ENCODE data around the gene INHBB.

The INHBB gene

DNA sequence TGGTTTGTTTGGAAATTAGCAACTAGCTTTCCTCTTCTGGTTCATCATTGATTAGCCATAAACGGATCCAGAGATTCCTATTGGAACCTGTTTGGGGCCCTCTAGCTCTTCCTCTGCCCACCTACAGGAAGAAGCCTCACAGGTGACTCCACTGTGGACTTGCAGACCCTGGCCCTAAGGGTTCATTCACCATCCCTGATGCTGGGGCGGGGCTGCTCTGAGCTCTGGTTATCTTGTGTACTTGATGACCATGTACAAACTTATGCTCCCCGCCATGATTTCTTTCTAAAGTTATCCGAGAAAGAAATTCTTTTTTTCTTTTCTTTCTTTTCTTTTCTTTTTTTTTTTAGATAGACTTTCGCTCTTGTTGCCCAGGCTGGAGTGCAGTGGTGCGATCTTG, 33.9 kb upstream of the INHBB start:
- TF ChIP-seq, protein P1, sequence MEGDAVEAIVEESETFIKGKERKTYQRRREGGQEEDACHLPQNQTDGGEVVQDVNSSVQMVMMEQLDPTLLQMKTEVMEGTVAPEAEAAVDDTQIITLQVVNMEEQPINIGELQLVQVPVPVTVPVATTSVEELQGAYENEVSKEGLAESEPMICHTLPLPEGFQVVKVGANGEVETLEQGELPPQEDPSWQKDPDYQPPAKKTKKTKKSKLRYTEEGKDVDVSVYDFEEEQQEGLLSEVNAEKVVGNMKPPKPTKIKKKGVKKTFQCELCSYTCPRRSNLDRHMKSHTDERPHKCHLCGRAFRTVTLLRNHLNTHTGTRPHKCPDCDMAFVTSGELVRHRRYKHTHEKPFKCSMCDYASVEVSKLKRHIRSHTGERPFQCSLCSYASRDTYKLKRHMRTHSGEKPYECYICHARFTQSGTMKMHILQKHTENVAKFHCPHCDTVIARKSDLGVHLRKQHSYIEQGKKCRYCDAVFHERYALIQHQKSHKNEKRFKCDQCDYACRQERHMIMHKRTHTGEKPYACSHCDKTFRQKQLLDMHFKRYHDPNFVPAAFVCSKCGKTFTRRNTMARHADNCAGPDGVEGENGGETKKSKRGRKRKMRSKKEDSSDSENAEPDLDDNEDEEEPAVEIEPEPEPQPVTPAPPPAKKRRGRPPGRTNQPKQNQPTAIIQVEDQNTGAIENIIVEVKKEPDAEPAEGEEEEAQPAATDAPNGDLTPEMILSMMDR (IDR thresholded peaks at IDR 0.05; ENCODE audit: insufficient read depth, missing control alignments) = no peak
- no peak for FAIRE-seq
- DNase-seq (ENCODE audit: insufficient read length, low spot score) = no peak

DNA sequence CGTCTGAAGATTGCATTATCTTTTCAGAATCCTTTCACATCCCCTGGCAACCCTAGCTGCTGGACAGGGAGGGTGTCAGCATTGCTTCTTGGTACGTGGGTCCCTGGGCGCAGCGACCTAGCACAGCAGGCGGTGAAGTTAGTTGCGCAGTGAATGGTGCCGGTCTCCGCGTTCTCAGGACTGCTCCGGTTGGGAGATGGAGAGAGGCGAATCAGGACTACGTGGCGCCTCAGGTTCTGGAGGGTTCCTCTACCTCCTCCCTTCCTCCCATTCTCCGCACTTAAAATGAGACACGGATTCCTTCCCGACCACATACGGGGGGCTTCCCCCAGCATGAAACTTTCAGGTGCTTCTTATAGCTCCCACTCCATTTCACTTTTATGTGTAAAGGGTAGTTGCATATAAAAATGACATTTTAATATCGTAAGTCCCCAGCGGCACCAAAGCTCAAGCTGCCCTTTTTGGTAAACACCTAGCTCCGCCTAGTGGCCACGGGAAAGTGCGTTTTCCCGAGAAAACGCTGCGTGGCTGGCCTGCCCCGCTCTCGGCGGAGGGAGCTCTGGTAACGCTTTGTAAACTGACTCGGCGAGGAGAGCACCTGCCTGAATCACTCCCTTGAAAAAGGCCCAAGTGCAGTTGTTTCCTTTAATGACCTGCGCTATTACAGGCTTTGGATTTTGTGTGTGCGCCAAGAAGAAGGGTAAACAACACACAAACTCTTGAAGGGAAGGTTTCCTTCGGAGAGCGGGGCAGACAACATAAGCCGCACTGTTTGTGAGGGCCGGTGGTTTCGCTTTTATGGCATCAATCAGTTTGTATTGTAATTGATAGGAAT, 32.9 kb upstream of the INHBB start:
- TF ChIP-seq, protein P1 (IDR thresholded peaks at IDR 0.05; ENCODE audit: insufficient read depth, missing control alignments) = peak; percentile 99
- FAIRE-seq (no peak), DNase-seq (ENCODE audit: insufficient read length, low spot score) (peak; percentile 60)

DNA sequence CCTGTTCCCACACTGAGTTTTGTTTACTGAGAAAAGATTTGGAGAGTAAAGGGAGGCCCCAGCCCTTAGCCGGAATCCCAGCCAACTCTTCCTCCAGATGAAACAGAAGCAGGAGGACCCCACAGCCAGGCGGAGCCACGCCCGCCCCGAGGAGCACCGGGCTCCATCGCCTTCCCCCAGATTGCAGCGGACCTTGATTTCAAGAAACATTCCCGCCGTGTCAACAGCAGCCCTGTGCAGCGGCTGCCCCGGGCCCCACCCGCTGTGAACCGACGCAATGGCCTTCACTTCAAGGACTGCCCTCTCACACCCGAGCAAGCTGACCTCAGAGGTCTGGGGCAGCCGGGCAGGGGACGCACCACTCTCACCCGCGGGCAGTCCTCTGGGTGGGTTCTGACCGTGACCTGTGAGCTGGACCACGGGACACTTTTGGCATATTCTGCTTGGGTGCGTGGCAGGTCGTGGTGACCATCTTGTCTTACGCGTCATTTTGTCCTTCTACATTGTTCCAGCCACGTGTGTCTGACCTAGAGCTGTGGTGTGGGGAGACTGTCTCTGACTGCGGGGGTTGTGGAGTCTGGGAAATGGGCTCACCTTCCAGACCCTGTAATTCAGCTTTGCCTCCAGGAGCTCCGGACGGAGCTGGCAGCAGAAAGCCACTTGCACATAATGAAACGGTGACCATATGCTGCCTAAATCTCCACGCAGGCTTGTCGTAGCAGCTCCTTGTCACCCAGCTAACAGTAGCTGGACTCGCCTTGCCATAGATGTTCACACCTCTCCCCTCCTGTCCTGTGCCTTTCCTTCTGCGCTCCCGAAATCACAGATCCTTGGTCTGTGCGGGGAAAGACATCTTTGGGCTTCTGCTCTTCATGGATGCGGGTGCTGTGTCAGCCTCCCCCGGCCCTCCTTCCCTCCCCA, 32.0 kb upstream of the INHBB start:
- TF ChIP-seq, protein P1 (IDR thresholded peaks at IDR 0.05; ENCODE audit: insufficient read depth, missing control alignments) = no peak
- no peak for FAIRE-seq
- DNase-seq (ENCODE audit: insufficient read length, low spot score) = no peak

DNA sequence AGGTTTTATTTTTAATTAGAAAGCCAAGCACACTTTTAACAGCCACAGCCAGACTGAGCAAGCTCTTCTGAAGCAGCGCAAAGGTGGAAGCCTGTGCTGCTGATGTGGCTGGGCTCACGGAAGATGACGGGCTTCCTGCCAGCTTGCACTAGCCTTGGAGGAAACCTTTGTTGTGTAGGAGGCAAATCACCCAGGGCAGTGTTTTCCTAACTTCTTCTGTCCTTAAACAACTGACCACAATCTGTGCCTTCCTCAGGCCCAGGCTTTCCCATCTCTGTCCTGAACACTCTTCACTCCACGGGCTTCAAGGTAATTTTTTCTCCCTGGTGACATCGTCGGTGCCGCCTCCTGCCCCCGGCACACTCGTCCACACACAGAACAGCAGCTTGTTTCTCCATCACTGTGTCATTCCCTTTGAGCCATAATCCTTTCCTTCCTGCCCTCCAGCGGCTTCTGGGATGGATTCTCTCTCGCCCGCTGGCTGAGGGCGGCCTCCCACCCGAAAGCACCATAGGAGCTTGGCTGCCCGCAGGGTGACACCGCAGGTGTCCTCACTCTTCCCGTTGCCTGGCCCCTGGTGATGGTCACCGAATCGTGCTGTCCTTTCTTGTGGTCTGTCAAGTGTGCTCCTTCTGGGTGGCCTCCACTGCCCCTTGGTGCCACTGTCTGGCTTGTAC, 31.1 kb upstream of the INHBB start:
- DNase-seq (ENCODE audit: insufficient read length, low spot score) (no peak), FAIRE-seq (no peak)
- TF ChIP-seq, protein P1 (IDR thresholded peaks at IDR 0.05; ENCODE audit: insufficient read depth, missing control alignments) = no peak

DNA sequence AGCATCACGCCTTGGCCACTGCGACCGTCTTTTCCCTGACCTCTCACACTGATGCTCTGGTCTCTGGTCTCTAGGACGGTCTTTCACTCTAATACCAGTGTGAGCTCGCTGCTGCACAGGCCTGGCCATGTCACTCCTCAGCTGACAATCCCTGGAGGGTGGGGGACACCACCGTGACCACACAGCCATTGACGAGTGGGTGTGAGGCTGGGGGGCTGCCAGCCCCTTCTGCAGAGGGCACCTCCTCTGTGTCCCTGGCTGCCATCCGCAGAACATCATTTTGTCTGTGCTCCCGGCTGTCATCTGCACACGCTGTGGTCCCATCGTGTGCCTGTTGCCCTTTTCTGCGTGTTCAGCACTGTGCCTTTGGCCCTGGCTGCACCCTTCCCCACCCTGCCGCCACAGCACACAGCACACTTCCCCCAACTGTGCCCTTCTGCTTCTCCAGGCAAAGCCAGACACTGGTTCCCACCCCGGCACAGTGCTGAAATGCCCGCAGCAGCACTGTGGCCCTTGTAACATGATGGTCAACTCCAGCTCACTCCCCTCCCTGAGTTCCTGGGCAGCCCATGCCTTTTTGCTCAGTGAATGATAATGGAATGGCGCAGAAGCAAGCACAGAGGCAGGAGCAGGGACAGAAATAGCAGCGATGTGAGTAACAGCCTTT, 30.4 kb upstream of the INHBB start:
- FAIRE-seq (no peak), DNase-seq (ENCODE audit: insufficient read length, low spot score) (no peak)
- TF ChIP-seq, protein P1 (IDR thresholded peaks at IDR 0.05; ENCODE audit: insufficient read depth, missing control alignments) = no peak

DNA sequence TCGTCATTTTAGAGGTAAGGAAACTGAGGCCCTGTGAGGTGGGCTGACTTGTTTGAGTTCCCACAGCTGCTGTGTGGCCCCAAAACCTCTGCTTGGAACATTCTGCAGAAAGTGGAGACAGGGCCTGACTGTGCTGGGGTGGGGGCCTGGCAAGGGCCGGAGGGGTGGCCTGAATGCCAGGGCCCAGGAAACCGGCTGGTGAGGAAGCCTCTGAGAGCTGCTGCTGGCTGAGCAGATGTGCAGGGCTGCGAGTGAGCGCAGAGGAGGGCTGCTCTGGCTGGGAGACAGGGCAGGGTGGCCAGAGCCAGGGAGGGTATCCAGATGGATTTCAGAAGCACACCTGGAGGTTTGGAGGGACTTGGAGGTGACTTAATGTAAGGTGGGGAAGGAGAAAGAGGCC, 29.9 kb upstream of the INHBB start:
- DNase-seq (ENCODE audit: insufficient read length, low spot score) (no peak), FAIRE-seq (no peak)
- TF ChIP-seq, protein P1 (IDR thresholded peaks at IDR 0.05; ENCODE audit: insufficient read depth, missing control alignments) = no peak

Data from D721Med (cell line).